Esophagus muscularis mucosa (tissue), 4 donors: ENCODE data around the gene SERPINF2.

Experiments used
- EP300 ChIP-seq: sonication (generic); formaldehyde crosslinking; IDR thresholded peaks from one replicate; pipeline ENCODE4 v1.6.1; 2017; ENCODE audit warnings: antibody characterized with exemption
- POLR2A ChIP-seq: fragments of 450-650 bp; IDR thresholded peaks from one replicate; pipeline ENCODE4 v1.6.1; 2017; ENCODE audit warnings: antibody characterized with exemption, moderate library complexity, mild to moderate bottlenecking, low read depth
- POLR2AphosphoS5 ChIP-seq, 2 donors: sonication (generic); formaldehyde crosslinking; IDR thresholded peaks; one replicate each; pipeline ENCODE4 v1.6.1; 2017; ENCODE audit warnings: antibody characterized with exemption in 2 of 2
- TF ChIP-seq, protein P1 (sequence below), 3 experiments: fragments of 200-600 bp in 2 of 3; fragments of 450-650 bp in 1 of 3; sonication (generic) in 2 of 3; IDR thresholded peaks; one replicate each; pipeline ENCODE4 v1.5.1; 2017 to 2019; ENCODE audit warnings: antibody characterized with exemption in 3 of 3, mild to moderate bottlenecking in 2 of 3, moderate library complexity in 1 of 3

GRCh38 chr17:1709403-1709951, 33.2 kb upstream of the SERPINF2 start:
- TF ChIP-seq, protein P1, sequence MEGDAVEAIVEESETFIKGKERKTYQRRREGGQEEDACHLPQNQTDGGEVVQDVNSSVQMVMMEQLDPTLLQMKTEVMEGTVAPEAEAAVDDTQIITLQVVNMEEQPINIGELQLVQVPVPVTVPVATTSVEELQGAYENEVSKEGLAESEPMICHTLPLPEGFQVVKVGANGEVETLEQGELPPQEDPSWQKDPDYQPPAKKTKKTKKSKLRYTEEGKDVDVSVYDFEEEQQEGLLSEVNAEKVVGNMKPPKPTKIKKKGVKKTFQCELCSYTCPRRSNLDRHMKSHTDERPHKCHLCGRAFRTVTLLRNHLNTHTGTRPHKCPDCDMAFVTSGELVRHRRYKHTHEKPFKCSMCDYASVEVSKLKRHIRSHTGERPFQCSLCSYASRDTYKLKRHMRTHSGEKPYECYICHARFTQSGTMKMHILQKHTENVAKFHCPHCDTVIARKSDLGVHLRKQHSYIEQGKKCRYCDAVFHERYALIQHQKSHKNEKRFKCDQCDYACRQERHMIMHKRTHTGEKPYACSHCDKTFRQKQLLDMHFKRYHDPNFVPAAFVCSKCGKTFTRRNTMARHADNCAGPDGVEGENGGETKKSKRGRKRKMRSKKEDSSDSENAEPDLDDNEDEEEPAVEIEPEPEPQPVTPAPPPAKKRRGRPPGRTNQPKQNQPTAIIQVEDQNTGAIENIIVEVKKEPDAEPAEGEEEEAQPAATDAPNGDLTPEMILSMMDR (IDR thresholded peaks at IDR 0.05), result no peak
- no peak for TF ChIP-seq POLR2A
- no peak for TF ChIP-seq POLR2AphosphoS5 (IDR thresholded peaks at IDR 0.05)
- TF ChIP-seq EP300, result no peak
